ENCODE data around the gene ACO2. TPM values are rescaled to one million over a fixed set of nuclear protein-coding genes. Genes with fewer than 3 reads are reported as not detected.

Gene ACO2
- total and polyA plus RNA-seq, 2 of the 13 experiments (the other 11 are each of a cell fraction or from before 2014, with no cell fraction given): 19.2 to 45.6 TPM

DNA sequence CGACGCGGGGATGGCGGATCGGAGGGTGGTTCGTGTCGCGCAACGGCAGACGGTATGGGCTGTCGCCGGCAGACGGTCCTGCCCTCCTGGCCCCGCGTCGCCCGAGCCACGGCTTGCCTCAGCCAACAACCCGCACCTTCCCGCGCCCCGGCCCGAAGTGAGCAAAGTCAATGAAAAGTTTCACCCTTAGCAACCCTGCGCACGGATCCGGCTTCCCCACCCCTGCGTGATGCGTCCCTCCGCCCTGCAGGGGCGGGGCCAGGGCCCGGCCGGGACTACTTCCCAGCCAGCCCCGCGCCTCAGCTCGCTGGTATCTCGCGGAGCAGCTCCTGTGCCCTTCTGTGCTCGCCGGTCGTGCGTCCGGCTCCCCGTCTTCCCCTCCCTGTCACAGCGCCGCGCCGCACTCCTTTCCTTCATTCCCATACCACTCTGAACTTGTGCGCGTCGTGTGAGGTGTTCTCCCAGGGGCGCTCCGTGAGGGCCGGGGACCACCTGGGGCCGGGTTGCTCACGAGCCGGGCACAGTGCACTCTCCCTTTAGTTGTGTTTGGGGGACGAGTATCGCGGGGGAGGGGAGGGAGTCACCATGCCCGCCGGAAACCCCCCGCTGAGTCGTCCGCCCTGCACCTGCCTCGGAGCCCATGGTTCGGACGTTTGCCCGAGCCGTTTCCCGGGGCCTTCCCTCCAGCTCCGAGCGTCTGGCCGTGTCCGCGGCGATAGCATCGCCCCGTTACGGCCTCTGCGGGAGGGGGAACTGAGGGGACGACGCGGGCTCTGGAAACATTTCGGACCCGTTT is 22.1 kb upstream of the ACO2 start, which contains the start of gene TOB2 (continued):
- TF ChIP-seq KLF15 (CRISPR knock-in tag; IDR thresholded peaks at IDR 0.05; ENCODE audit: borderline replicate concordance): peak; percentile 85
- TF ChIP-seq, protein P1, sequence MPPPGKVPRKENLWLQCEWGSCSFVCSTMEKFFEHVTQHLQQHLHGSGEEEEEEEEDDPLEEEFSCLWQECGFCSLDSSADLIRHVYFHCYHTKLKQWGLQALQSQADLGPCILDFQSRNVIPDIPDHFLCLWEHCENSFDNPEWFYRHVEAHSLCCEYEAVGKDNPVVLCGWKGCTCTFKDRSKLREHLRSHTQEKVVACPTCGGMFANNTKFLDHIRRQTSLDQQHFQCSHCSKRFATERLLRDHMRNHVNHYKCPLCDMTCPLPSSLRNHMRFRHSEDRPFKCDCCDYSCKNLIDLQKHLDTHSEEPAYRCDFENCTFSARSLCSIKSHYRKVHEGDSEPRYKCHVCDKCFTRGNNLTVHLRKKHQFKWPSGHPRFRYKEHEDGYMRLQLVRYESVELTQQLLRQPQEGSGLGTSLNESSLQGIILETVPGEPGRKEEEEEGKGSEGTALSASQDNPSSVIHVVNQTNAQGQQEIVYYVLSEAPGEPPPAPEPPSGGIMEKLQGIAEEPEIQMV (CRISPR knock-in tag; IDR thresholded peaks at IDR 0.05; ENCODE audit: low read depth): no peak; the same call in 1 of the 2 replicates
- peak; percentile 94 for TF ChIP-seq ZSCAN21 (CRISPR knock-in tag; IDR thresholded peaks at IDR 0.05; ENCODE audit: borderline replicate concordance)
- TF ChIP-seq, protein P2, sequence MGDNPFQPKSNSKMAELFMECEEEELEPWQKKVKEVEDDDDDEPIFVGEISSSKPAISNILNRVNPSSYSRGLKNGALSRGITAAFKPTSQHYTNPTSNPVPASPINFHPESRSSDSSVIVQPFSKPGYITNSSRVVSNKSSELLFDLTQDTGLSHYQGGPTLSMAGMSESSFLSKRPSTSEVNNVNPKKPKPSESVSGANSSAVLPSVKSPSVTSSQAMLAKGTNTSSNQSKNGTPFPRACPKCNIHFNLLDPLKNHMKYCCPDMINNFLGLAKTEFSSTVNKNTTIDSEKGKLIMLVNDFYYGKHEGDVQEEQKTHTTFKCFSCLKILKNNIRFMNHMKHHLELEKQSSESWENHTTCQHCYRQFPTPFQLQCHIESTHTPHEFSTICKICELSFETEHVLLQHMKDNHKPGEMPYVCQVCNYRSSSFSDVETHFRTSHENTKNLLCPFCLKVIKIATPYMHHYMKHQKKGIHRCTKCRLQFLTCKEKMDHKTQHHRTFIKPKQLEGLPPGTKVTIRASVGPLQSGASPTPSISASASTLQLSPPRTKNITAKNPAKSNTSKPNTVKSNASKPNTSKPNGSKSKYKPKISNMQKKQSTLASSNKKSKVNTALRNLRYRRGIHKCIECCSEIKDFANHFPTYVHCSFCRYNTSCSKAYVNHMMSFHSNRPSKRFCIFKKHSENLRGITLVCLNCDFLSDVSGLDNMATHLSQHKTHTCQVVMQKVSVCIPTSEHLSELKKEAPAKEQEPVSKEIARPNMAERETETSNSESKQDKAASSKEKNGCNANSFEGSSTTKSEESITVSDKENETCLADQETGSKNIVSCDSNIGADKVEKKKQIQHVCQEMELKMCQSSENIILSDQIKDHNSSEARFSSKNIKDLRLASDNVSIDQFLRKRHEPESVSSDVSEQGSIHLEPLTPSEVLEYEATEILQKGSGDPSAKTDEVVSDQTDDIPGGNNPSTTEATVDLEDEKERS (CRISPR knock-in tag; IDR thresholded peaks at IDR 0.05): 0 out of 2 replicates have a peak, but pooled peaks have one; percentile 55
- TF ChIP-seq ARNT (IDR thresholded peaks at IDR 0.05): no peak
- TF ChIP-seq ZSCAN9 (CRISPR knock-in tag; IDR thresholded peaks at IDR 0.05; ENCODE audit: borderline replicate concordance): peak; percentile 89
- TF ChIP-seq DR1 (CRISPR knock-in tag; IDR thresholded peaks at IDR 0.05): peak; percentile 97
- TF ChIP-seq, protein P3, sequence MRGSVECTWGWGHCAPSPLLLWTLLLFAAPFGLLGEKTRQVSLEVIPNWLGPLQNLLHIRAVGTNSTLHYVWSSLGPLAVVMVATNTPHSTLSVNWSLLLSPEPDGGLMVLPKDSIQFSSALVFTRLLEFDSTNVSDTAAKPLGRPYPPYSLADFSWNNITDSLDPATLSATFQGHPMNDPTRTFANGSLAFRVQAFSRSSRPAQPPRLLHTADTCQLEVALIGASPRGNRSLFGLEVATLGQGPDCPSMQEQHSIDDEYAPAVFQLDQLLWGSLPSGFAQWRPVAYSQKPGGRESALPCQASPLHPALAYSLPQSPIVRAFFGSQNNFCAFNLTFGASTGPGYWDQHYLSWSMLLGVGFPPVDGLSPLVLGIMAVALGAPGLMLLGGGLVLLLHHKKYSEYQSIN (CRISPR knock-in tag; IDR thresholded peaks at IDR 0.05; ENCODE audit: borderline replicate concordance): no peak
- TF ChIP-seq, protein P4, sequence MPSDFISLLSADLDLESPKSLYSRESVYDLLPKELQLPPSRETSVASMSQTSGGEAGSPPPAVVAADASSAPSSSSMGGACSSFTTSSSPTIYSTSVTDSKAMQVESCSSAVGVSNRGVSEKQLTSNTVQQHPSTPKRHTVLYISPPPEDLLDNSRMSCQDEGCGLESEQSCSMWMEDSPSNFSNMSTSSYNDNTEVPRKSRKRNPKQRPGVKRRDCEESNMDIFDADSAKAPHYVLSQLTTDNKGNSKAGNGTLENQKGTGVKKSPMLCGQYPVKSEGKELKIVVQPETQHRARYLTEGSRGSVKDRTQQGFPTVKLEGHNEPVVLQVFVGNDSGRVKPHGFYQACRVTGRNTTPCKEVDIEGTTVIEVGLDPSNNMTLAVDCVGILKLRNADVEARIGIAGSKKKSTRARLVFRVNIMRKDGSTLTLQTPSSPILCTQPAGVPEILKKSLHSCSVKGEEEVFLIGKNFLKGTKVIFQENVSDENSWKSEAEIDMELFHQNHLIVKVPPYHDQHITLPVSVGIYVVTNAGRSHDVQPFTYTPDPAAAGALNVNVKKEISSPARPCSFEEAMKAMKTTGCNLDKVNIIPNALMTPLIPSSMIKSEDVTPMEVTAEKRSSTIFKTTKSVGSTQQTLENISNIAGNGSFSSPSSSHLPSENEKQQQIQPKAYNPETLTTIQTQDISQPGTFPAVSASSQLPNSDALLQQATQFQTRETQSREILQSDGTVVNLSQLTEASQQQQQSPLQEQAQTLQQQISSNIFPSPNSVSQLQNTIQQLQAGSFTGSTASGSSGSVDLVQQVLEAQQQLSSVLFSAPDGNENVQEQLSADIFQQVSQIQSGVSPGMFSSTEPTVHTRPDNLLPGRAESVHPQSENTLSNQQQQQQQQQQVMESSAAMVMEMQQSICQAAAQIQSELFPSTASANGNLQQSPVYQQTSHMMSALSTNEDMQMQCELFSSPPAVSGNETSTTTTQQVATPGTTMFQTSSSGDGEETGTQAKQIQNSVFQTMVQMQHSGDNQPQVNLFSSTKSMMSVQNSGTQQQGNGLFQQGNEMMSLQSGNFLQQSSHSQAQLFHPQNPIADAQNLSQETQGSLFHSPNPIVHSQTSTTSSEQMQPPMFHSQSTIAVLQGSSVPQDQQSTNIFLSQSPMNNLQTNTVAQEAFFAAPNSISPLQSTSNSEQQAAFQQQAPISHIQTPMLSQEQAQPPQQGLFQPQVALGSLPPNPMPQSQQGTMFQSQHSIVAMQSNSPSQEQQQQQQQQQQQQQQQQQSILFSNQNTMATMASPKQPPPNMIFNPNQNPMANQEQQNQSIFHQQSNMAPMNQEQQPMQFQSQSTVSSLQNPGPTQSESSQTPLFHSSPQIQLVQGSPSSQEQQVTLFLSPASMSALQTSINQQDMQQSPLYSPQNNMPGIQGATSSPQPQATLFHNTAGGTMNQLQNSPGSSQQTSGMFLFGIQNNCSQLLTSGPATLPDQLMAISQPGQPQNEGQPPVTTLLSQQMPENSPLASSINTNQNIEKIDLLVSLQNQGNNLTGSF (CRISPR knock-in tag; IDR thresholded peaks at IDR 0.05): peak; percentile 69
- peak; percentile 73; the same call in 1 of the 2 replicates for TF ChIP-seq ZNF674 (CRISPR knock-in tag; IDR thresholded peaks at IDR 0.05; ENCODE audit: low read depth)
- peak; percentile 74; the same call in 1 of the 2 replicates for TF ChIP-seq PAWR (CRISPR knock-in tag; IDR thresholded peaks at IDR 0.05; ENCODE audit: borderline replicate concordance)
- TF ChIP-seq SCMH1 (CRISPR knock-in tag; IDR thresholded peaks at IDR 0.05; ENCODE audit: borderline replicate concordance): no peak
- peak; percentile 42; the same call in 1 of the 2 replicates for TF ChIP-seq ISX (CRISPR knock-in tag; conservative IDR thresholded peaks at IDR 0.05)
- TF ChIP-seq, protein P5, sequence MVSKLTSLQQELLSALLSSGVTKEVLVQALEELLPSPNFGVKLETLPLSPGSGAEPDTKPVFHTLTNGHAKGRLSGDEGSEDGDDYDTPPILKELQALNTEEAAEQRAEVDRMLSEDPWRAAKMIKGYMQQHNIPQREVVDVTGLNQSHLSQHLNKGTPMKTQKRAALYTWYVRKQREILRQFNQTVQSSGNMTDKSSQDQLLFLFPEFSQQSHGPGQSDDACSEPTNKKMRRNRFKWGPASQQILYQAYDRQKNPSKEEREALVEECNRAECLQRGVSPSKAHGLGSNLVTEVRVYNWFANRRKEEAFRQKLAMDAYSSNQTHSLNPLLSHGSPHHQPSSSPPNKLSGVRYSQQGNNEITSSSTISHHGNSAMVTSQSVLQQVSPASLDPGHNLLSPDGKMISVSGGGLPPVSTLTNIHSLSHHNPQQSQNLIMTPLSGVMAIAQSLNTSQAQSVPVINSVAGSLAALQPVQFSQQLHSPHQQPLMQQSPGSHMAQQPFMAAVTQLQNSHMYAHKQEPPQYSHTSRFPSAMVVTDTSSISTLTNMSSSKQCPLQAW (CRISPR knock-in tag; IDR thresholded peaks at IDR 0.05): peak; percentile 91
- TF ChIP-seq BHLHE40 (IDR thresholded peaks at IDR 0.05; ENCODE audit: low read length): peak; percentile 70

Data from HepG2 (cell line).